IPS-18c (cell line): ENCODE results near the gene RIOK3.
"Not testable (repeated sequence)": the region's sequence is repeated elsewhere in the genome, so short reads cannot be mapped to it uniquely, and the experiment has no call there.

Experiments used
- H3K4me3 ChIP-seq: 2 replicates; pipeline ENCODE4 v1.7.0; 2013; ENCODE audit warnings: low read depth, mild to moderate bottlenecking, low read length, moderate library complexity; ENCODE audit not compliant: insufficient read depth
- H3K9me3 ChIP-seq: one replicate; pipeline ENCODE4 v1.6.1; 2013; ENCODE audit warnings: mild to moderate bottlenecking, low read length, moderate library complexity; ENCODE audit not compliant: control insufficient read depth, insufficient read depth

Gene RIOK3

GRCh38 chr18:23484561-23485182 is 31.6 kb downstream of the RIOK3 start:
- Histone ChIP-seq H3K4me3 (no peak overlapping the region), H3K9me3 (no peaks in the 10 kb centered on the region)

GRCh38 chr18:23485386-23485785 is 32.3 kb downstream of the RIOK3 start:
- no peaks in the 10 kb centered on the region for H3K9me3 ChIP-seq
- H3K4me3 ChIP-seq, result no peak overlapping the region

GRCh38 chr18:23487738-23488570 is 34.9 kb downstream of the RIOK3 start:
- H3K4me3 ChIP-seq, result no peak overlapping the region
- H3K9me3 ChIP-seq, result no peaks in the 10 kb centered on the region

GRCh38 chr18:23489586-23489985 is 36.5 kb downstream of the RIOK3 start:
- H3K4me3 ChIP-seq, H3K9me3 ChIP-seq: not testable (repeated sequence)

GRCh38 chr18:23493654-23494053 is 40.6 kb downstream of the RIOK3 start:
- H3K9me3 ChIP-seq, result no peaks in the 10 kb centered on the region
- no peak overlapping the region for H3K4me3 ChIP-seq

- Histone ChIP-seq H3K9me3 (no peaks in the 10 kb centered on the region), H3K4me3 (no peak overlapping the region)
Measured at GRCh38 chr18:23494992-23495391, 41.9 kb downstream of the RIOK3 start.

GRCh38 chr18:23495723-23496440 is 42.8 kb downstream of the RIOK3 start:
- Histone ChIP-seq H3K9me3 (no peaks in the 10 kb centered on the region), H3K4me3 (no peak overlapping the region)

GRCh38 chr18:23498117-23498516 is 45.0 kb downstream of the RIOK3 start:
- Histone ChIP-seq H3K9me3 (no peaks in the 10 kb centered on the region), H3K4me3 (no peak overlapping the region)

GRCh38 chr18:23498877-23499276 is 45.8 kb downstream of the RIOK3 start:
- H3K9me3 ChIP-seq, result no peaks in the 10 kb centered on the region
- no peak overlapping the region for H3K4me3 ChIP-seq

- Histone ChIP-seq H3K9me3 (no peaks in the 10 kb centered on the region), H3K4me3 (no peak overlapping the region)
Measured at GRCh38 chr18:23499291-23499781, 46.2 kb downstream of the RIOK3 start.

- H3K9me3 ChIP-seq, result no peaks in the 10 kb centered on the region
Measured at GRCh38 chr18:23501626-23502025, 48.5 kb downstream of the RIOK3 start.

GRCh38 chr18:23502516-23503037 is 49.5 kb downstream of the RIOK3 start:
- peak overlapping the region; percentile 90; the same call in 1 of the 2 replicates for H3K4me3 ChIP-seq
- H3K9me3 ChIP-seq, result no peaks in the 10 kb centered on the region

More at GRCh38 chr18:23501626-23502025, 48.5 kb downstream of the RIOK3 start:
- no peak overlapping the region for H3K4me3 ChIP-seq

GRCh38 chr18:23503038-23503962 is 50.2 kb downstream of the RIOK3 start, which contains the start of gene RMC1:
Gene RMC1 (plus strand): TSS chr18:23503511. CDS start chr18:23503619, 108 bp downstream.
- no peaks in the 10 kb centered on the region for H3K9me3 ChIP-seq
- peak within 1 kb of the TSS; percentile 90 for H3K4me3 ChIP-seq

- no peaks in the 10 kb centered on the region for H3K9me3 ChIP-seq
Measured at GRCh38 chr18:23503963-23504344, 50.9 kb downstream of the RIOK3 start.

GRCh38 chr18:23504720-23505119 is 51.6 kb downstream of the RIOK3 start:
- Histone ChIP-seq H3K9me3 (no peaks in the 10 kb centered on the region), H3K4me3 (no peak overlapping the region)

More at GRCh38 chr18:23503963-23504344, 50.9 kb downstream of the RIOK3 start:
- H3K4me3 ChIP-seq, result peak overlapping the region; percentile 90

- Histone ChIP-seq H3K4me3 (no peak overlapping the region), H3K9me3 (no peaks in the 10 kb centered on the region)
Measured at GRCh38 chr18:23506393-23506792, 53.3 kb downstream of the RIOK3 start.
